GM19193 (cell line): ENCODE data around the gene NEGR1.

Source experiments
- POLR2A ChIP-seq: IDR thresholded peaks from 4 replicates; pipeline ENCODE4 v1.6.1; 2011; ENCODE audit not compliant: insufficient read depth, insufficient read length; ENCODE audit errors: extremely low read depth

The NEGR1 gene

DNA sequence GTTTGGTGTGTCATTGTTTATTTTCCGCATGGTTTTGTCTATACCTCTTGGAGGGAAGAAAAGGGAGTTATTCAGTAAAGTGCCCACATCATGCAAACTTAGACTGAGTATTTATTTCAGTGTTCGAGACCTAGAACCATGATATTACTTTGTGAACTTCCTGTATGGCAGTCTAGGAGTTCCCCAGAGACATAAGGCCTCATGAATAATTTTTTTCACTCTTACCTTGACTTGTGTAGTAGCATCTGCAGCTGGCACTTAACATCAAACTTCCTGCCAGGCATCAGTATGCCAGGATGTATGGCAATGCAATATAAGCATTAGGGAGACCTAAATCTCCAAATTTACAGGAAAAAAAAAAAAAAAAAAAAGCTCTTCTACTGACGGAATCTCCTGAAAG lies 287.7 kb downstream of the NEGR1 start:
- TF ChIP-seq POLR2A: no peak

DNA sequence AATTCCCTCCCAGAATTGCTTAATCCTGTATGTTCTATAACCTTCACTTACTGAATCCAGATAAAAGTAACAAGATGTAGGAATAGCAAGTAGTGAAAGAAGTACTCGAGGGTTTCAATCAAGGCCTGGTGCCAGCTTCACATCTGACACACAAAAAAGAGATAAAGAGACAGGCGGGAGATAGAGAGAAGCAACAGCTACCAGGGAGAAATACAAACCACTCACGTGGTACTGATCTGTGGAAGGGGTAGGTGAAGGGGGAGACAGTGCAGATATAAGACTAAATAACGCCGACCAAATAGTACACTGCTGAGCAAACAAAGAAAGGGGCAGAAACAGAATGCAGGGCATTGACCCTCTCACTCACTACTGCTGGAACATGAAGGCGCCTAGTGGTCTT lies 295.2 kb downstream of the NEGR1 start:
- no peak for TF ChIP-seq POLR2A

DNA sequence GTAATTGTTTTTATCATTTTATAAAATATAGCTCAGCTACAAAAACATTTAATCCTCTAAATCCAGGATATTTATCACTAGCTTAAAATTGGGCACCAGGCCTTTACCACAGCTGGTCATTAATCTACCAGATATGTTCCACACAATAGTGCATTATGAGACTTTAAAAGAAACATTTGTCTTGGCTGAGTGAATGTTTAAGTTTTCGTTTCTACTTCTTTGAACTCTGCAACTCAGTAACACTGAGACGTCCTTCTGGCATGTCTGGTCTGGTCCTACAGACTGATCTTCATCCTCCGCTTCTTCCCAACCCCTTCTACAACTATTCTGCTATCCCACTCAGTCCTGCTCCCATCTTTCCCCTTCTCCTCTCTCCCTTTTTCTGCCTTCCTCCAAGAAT lies 296.2 kb downstream of the NEGR1 start:
- TF ChIP-seq POLR2A: no peak

DNA sequence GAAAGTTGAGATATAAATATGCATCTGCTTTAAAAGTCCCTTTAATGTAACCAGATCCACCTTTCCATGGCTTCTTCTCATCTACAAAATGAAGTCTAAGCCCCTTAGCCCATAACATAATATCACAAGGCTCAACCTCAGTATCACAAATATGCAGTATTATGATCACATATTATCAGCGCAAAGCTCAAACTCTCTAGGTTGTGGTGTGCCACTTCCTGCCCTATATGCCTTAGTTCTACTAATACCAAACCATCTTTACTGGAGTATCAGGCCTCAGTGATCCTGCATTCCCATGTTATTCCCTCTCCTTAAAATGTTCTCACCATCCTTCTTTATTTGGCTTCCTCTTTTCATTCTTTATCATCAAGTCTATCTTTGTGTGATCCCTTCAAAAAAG lies 301.8 kb downstream of the NEGR1 start:
- TF ChIP-seq POLR2A: no peak

DNA sequence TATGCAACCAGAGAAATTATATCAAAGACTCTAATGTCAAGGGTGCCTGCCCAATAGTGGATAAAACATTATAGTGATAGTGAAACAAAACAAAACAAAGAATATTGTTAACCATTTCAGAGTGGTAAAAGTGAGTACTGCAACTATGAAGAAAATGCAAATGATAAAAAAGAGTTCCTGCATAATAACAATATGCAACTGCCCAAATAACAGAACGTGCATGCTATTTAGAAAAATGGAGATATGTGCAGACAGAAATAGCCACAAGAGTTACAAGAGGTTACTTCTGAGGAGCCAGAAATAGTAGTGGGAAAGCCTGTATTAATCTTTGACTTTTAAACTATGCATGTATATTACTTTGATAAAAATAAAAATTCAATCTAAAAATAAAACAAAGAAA lies 302.5 kb downstream of the NEGR1 start:
- no peak for TF ChIP-seq POLR2A

DNA sequence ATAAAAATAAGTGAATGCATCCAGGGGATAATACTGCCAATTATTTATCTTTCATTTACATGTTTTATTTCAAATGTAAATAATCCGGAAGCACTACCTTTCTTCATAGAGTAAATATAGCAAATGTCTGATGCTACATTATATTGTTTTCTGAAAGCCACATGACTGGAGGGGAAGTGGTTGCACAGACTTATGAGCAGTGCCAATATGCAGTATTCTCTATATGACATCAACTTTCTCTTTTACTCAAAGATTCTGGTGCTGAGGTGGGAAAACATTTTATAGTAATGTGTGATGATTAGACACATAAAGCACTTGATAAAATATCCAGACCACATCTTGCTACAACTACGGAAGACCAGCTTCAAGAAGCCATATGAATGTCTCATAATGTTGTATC lies 314.7 kb downstream of the NEGR1 start:
- no peak for TF ChIP-seq POLR2A

DNA sequence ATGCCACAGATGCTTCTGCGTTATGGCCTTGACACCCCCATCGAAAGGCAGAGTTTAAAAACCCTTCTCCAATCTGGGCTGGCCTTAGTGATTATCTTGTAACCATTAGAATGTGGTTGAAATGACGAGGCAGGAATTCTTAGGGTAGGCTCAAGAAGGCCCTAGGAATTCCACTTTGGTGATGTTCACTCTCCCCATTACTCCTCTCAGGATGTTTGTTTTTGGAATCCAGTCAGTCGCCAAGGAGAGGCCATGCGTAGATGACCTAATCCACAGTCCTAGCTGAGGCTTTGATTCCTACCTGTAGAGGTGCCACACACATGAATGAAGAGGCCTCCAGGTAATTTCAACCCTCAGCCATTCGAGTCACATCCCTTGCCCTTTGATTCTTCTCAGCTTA lies 318.2 kb downstream of the NEGR1 start:
- TF ChIP-seq POLR2A: no peak

DNA sequence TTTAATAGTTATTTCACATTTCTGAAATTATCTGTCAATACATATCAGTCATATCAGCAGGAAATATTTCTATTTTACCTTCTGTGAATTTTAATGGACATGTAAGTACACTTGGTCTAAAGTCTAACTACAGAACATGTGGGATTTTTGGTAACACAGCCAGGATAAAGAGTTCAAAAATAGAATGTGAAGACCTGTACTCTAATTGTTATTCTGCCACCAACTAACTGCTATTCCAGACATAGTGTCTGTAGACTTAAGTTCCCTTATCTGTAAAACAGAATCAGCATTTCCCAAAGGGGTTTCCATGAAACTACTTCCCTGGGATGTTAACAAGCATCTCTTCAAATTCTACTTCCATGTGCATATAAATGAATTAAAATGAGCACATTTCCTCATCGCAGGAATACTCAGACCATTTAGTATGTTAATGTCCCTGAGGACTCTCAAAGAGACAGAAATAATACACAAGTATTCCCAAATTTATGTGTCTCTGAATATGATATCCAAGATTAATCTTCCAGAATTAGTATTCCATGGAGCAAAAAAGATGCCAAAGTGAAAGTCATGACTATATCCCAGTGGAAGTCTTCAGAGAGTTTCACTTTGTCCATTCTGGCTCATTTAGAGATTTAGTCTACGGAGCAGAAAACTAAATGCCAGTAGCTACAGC lies 325.6 kb downstream of the NEGR1 start:
- TF ChIP-seq POLR2A: no peak

DNA sequence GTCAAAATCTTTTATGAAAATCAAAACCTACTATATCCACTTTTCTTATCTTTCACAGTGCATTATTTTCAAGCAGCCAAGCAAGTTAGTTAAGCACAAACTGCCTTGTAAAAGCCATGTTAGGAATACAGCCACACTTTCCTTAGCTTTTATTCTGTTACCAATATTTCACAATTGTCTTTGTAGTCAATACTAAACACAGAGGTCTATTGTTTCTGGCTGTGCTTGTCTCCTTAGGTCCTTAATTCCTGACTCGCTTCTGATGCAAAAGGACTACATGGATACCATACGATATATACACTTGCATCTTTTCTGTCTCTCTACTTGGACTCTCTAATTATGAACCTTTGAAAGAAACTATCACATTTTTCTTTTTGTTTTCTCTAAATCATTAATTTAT lies 331.8 kb downstream of the NEGR1 start:
- TF ChIP-seq POLR2A: no peak

DNA sequence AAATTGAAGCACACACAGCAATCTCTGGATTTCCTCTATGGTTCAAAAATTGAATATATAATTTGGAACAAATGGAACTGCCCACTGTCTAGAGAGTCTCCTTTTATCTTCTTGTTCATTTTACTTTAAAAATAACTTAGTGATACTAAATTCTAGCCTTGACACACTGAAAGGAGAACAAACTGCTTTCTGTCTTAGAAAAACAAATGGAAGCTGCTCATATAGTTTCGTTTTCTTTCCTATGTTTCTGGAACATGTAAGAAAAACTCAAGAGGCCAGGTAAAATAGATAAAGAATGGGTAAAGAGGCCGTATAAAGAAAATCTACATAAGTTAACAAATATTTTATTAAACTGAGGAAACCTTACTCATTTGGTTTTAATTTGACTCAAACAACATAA lies 332.7 kb downstream of the NEGR1 start:
- no peak for TF ChIP-seq POLR2A

DNA sequence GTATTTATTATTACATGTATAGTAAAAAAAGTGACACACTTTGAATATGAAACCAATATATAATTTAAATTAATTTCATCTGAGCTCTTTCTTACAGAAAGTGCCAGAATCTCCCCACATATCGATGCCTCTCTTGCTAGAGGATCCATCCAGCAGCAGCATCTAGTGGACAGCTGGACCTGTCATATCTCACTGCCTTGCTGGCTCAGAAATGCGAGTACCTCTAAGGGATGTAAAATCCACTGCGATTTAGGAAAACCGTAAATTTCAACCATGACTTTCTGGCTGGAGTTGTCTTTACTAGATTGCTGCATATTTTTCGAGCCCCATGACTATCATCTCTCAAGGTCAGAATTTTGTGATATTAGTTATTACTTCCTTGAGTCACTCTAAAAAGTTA lies 333.8 kb downstream of the NEGR1 start:
- TF ChIP-seq POLR2A: no peak

DNA sequence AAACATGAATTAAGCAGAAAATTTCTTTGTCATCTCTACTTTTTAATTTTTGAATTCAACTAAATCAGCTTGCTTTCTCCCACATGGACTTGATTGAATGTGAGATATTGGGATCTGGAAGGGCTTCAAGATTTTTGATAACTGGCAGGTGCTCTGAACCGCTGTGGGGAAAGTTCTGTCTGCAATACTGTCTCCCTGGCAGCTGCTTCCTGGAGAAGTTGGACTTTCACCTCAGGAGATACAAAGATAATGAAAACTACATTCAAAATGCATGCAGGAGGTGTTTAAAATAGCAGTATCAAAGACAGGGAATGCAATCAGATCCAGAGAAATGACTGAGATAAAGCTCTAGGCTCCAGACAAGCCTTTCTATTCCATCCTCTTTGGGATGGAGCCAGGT lies 338.3 kb downstream of the NEGR1 start:
- no peak for TF ChIP-seq POLR2A

DNA sequence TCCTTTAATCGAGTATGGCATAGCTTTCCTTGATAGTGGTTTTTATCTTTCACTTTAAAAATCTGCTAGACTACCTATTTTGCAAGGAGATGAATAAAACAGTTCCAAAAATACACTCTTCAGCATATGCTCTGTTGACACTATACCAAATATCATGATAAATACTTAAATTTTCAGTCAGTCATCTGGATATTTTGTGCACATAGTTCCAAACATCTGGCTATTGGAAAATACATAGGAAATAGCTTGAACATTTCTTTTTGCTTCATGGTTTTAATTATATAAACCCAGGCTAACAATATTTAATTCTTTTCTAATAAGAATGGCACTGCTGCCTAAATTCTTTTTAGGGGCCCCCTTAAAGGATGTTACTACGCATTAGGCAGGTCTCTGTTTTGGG lies 342.1 kb downstream of the NEGR1 start:
- TF ChIP-seq POLR2A: no peak

DNA sequence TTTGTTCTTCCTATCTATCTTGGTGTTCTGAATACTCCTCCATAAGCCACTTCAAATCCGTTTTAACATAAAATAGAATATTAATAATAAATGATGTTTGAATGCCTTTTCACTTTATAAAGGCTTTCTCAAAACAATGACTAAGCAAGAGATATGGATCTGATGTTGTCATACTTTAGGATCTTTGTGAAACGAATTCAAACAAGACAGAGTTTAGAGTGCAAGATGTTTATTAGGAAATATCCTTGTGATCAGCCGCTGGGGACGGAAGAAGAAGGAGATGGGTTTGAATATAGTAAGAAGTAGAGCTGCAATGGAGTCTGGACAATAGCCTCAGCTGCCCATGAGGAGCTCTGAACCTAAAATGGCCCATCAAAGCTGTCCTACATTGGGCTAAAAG lies 351.8 kb downstream of the NEGR1 start:
- TF ChIP-seq POLR2A: no peak

DNA sequence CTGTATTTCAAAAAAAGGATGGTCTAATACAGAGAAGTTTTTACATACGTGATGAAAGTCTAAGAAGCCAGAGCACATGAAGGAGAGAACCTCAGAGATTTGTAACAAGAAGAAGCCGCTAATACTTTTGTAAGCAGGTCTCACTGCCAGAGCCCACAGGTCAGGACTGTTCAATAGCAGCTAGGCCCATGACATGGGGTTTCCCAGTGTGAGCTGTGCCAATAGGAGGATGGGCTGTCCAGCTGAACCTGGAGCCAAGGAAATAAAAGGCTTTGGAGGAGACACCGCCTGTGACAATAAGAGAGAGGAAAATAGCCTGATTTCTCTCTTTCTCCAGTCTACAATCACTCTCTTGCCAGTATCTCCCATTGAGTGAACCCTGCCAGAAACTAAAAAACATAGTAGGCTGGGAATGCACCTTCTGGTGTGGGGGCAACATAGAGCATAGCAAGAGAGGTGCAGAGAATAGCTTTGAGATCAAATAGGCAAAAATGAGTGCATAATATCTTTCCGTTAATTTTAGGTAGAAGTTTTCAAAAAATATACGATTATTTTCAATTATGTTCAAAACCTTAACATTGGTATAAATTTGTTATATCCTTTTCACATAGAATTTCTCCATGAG lies 360.3 kb downstream of the NEGR1 start:
- no peak for TF ChIP-seq POLR2A

DNA sequence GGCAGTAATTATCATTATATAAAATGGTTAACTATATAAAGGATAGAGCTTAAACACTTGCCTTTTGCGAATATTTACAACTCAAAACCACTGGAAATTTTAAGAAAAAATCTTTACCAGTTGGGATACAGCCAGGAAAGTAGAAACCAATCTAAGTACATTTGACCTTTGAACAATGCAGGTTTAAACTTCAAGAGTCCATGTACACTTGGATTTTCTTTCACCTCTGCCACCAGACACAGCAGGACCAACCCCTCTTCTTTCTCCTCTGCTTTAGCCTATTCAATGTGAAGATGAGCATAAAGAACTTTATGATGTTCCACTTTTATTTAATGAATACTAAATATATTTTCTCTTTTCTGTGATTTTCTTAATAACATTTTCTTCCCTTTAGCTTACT lies 361.1 kb downstream of the NEGR1 start:
- no peak for TF ChIP-seq POLR2A

DNA sequence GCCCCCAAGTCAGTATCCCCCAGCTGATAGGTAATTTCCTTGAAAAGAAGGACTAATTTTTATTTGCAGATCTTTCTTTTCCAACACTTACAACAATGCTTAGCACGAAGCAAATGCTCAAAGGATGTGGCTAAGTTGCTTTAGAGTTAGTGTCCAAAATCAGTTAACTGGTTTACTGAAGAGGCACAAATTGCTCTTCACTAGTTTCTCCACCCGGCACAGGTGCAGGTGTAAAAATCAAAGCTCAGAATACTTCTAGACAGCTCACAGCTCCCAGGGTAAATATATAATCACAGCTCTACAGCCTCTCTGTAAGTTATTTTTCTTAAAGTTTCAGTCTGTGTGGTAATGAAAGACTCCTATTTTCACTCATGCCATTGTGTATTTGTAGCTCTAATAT lies 361.8 kb downstream of the NEGR1 start:
- no peak for TF ChIP-seq POLR2A

DNA sequence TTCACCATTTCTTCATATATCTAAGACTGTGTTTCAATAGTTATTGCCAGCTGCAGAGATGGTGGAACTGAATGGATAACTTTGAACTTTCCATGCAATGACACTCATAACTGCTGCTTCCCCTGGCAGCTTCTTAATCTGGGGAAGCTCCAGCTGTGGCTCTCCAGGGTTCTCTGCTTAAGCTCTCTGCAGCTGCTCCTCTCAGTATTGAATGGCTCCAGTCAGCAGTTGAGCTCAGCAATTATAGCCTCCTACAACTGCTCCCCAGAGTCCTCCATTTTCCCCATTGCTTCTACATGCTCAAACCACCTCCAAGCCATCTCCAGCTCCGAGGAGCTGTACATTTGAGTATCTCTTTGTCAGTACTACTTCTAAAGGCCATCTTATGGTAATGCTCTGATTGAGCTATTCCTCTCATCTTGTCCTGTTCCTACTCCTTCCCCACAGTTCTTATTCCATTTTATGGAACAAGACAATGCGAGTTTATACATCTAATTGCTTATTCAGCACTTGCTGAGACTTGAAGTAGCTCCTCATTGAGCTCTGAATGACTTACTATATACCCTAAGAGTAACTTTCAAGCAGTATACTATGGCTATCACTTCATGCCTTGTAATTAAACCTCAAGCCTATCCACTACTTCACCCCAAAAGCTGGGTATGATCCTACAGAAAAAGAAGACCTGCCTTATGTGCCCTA lies 362.4 kb downstream of the NEGR1 start:
- TF ChIP-seq POLR2A: no peak
